Kidney epithelial cell (primary cell): ENCODE measurements around the gene BCO1. TPM values are rescaled to one million over a fixed set of nuclear protein-coding genes. Genes with fewer than 3 reads are reported as not detected.

Experiments used
- DNase-seq: peaks from one replicate; pipeline ENCODE4 v3.0.0-alpha.2; 2010; ENCODE audit warnings: low read depth
- H3K27me3 ChIP-seq: 2 replicates; pipeline ENCODE4 v1.6.0; 2011; ENCODE audit warnings: low read length; ENCODE audit not compliant: control insufficient read depth, insufficient read depth
- H3K36me3 ChIP-seq: 2 replicates; pipeline ENCODE4 v1.5.1; 2011; ENCODE audit warnings: low read length; ENCODE audit not compliant: control insufficient read depth, insufficient read depth
- H3K4me3 ChIP-seq: 2 replicates; pipeline ENCODE4 v1.5.1; 2011; ENCODE audit warnings: low read depth, mild to moderate bottlenecking, control low read depth, low read length
- CTCF ChIP-seq: IDR thresholded peaks from 2 replicates; pipeline ENCODE4 v1.5.1; 2011; ENCODE audit warnings: mild to moderate bottlenecking, moderate library complexity, low read length, control low read depth, inconsistent platforms; ENCODE audit not compliant: insufficient read depth, poor library complexity, severe bottlenecking
- total RNA-seq: library from RNA; depleted of rRNA; stranded (reverse); fragments of >200 nt; gene quantifications from 2 replicates; pipeline ENCODE4 v1.2.3, GENCODE V29; 2015

Gene BCO1
- total RNA-seq, 1 donor from 2014 or later: 0.13 TPM

GRCh38 chr16:81263470-81264220, 25.2 kb downstream of the BCO1 start:
- Histone ChIP-seq H3K27me3 (no peaks in the 10 kb centered on the region), H3K36me3 (no peaks in the 10 kb centered on the region), H3K4me3 (no peak overlapping the region)
- TF ChIP-seq CTCF: no peak
- no peak for DNase-seq

- no peaks in the 10 kb centered on the region for H3K27me3 ChIP-seq
- H3K4me3 ChIP-seq: no peak overlapping the region
- no peak for DNase-seq
- H3K36me3 ChIP-seq: no peaks in the 10 kb centered on the region
- TF ChIP-seq CTCF: no peak
Observed at GRCh38 chr16:81264386-81264785, 25.9 kb downstream of the BCO1 start.

GRCh38 chr16:81265052-81265451, 26.6 kb downstream of the BCO1 start:
- DNase-seq: no peak
- Histone ChIP-seq H3K4me3 (no peak overlapping the region), H3K36me3 (no peaks in the 10 kb centered on the region), H3K27me3 (no peaks in the 10 kb centered on the region)
- TF ChIP-seq CTCF: no peak

GRCh38 chr16:81265658-81266451, 27.4 kb downstream of the BCO1 start:
- Histone ChIP-seq H3K4me3 (no peak overlapping the region), H3K27me3 (no peaks in the 10 kb centered on the region), H3K36me3 (no peaks in the 10 kb centered on the region)
- DNase-seq: no peak
- no peak for TF ChIP-seq CTCF

GRCh38 chr16:81266680-81267095, 28.2 kb downstream of the BCO1 start:
- DNase-seq: peak; percentile 14
- Histone ChIP-seq H3K36me3 (no peaks in the 10 kb centered on the region), H3K27me3 (no peaks in the 10 kb centered on the region), H3K4me3 (no peak overlapping the region)
- no peak for TF ChIP-seq CTCF

- Histone ChIP-seq H3K4me3 (no peak overlapping the region), H3K27me3 (no peaks in the 10 kb centered on the region), H3K36me3 (no peaks in the 10 kb centered on the region)
- no peak for DNase-seq
- no peak for TF ChIP-seq CTCF
Observed at GRCh38 chr16:81268509-81268908, 30.0 kb downstream of the BCO1 start.
